HepG2 (cell line): ENCODE data around the gene EPC2. TPM values are rescaled to one million over a fixed set of nuclear protein-coding genes. Genes with fewer than 3 reads are reported as not detected.
A peak's percentile ranks its signal among the peaks of the same experiment; 100 is the strongest.

Source experiments
- ATAC-seq: fragments of 200-7000 bp; cut with Tn5 transposase; 3 replicates; pipeline ENCODE4 v1.9.1; 2020; ENCODE audit warnings: mild to moderate bottlenecking, moderate library complexity
- BruUV-seq: library from RNA; stranded (reverse); fragments of 400-500 nt; replicated peaks from 2 replicates; lab custom pipeline; 2021; lab: Mats Ljungman, UMichigan
- CTCF ChIA-PET: fragments of 300-600 bp; formaldehyde crosslinking; extraction: SDS; loops from one replicate; lab custom pipeline; 2021; ENCODE audit warnings: low total read pairs, inconsistent platforms, low intra/inter-chr PET ratio; lab: Yijun Ruan, JAX
- POLR2A ChIA-PET: fragments of 350-600 bp; sonication (Branson Sonifier 250); formaldehyde crosslinking; loops from one replicate; lab custom pipeline; 2020; ENCODE audit warnings: antibody characterized with exemption, inconsistent platforms; lab: Yijun Ruan, JAX
- DNase-seq: peaks from one replicate; pipeline ENCODE4 v3.0.0-alpha.2; 2015; ENCODE audit warnings: low spot score
- FAIRE-seq: peaks from 3 replicates; lab custom pipeline; 2011; peaks lifted over from hg19 to GRCh38; lab: Jason Lieb, UNC
- H2AFZ ChIP-seq: one replicate; pipeline ENCODE4 v1.6.1; 2011; ENCODE audit warnings: low read length, inconsistent platforms
- H3K27ac ChIP-seq: fragments of 300-600 bp; 3 replicates; pipeline ENCODE4 v1.8.0; 2011; ENCODE audit warnings: mixed run types, mild to moderate bottlenecking, mixed read lengths, low read length, inconsistent platforms; ENCODE audit not compliant: insufficient read depth; ENCODE audit errors: extremely low read length
- H3K27me3 ChIP-seq, 2 experiments: fragments of 200-600 bp in 1 of 2; 2 replicates in 1 of 2; 3 replicates in 1 of 2; pipeline versions ENCODE4 v1.6.0 to v1.8.0; 2011; ENCODE audit warnings: low read length in 2 of 2, mild to moderate bottlenecking in 2 of 2, moderate library complexity in 2 of 2, inconsistent platforms in 1 of 2; ENCODE audit not compliant: insufficient read depth in 2 of 2, control insufficient read depth in 1 of 2
- H3K36me3 ChIP-seq, 2 experiments: fragments of 200-600 bp in 1 of 2; replicated peaks in 1 of 2; 2 replicates in 1 of 2; 3 replicates in 1 of 2; pipeline versions ENCODE4 v1.5.1 to v1.8.0; 2011; ENCODE audit warnings: low read length in 2 of 2, inconsistent platforms in 1 of 2; ENCODE audit not compliant: insufficient read depth in 2 of 2, control insufficient read depth in 1 of 2
- H3K4me1 ChIP-seq: 2 replicates; pipeline ENCODE4 v1.5.1; 2012; ENCODE audit warnings: low read length, inconsistent platforms; ENCODE audit not compliant: insufficient read depth
- H3K4me2 ChIP-seq: 2 replicates; pipeline ENCODE4 v1.6.0; 2011; ENCODE audit warnings: low read depth, low read length, inconsistent platforms
- H3K4me3 ChIP-seq, 3 experiments: fragments of 200-600 bp in 1 of 3; sonication (generic), shearing (Covaris generic) in 1 of 3; replicated peaks in 1 of 3; 2 replicates each; pipeline ENCODE4 v1.5.1; 2011 to 2016; ENCODE audit warnings: low read length in 3 of 3, inconsistent platforms in 2 of 3, low read depth in 2 of 3, mild to moderate bottlenecking in 2 of 3, control low read depth in 1 of 3, mixed read lengths in 1 of 3; ENCODE audit not compliant: insufficient read depth in 1 of 3
- H3K79me2 ChIP-seq: one replicate; pipeline ENCODE4 v1.6.1; 2011; ENCODE audit warnings: low read length, inconsistent platforms; ENCODE audit not compliant: insufficient read depth
- H3K9ac ChIP-seq: 2 replicates; pipeline ENCODE4 v1.6.0; 2011; ENCODE audit warnings: mild to moderate bottlenecking, low read depth, low read length, inconsistent platforms; ENCODE audit not compliant: insufficient read depth
- H3K9me3 ChIP-seq: 2 replicates; pipeline ENCODE4 v1.5.1; 2012; ENCODE audit warnings: mild to moderate bottlenecking, low read length
- H4K20me1 ChIP-seq: 2 replicates; pipeline ENCODE4 v1.6.0; 2011; ENCODE audit warnings: inconsistent platforms, mild to moderate bottlenecking, low read length, moderate library complexity; ENCODE audit not compliant: insufficient read depth
- FOSL1 ChIP-seq: sonication (generic); formaldehyde crosslinking; IDR thresholded peaks from 2 replicates; pipeline ENCODE4 v1.9.0; 2021; ENCODE audit warnings: missing genetic modification reagents, borderline replicate concordance
- GLI4 ChIP-seq: sonication (generic); formaldehyde crosslinking; IDR thresholded peaks from 2 replicates; pipeline ENCODE4 v1.5.1; 2020; ENCODE audit warnings: missing genetic modification reagents, mild to moderate bottlenecking, moderate library complexity, borderline replicate concordance
- KDM6A ChIP-seq: IDR thresholded peaks from 2 replicates; pipeline ENCODE4 v1.6.1; 2016; ENCODE audit warnings: low read depth
- MED13 ChIP-seq: sonication (generic); formaldehyde crosslinking; IDR thresholded peaks from 2 replicates; pipeline ENCODE4 v1.5.0; 2020; ENCODE audit warnings: missing genetic modification reagents
- PAX8 ChIP-seq: sonication (generic); formaldehyde crosslinking; IDR thresholded peaks from 2 replicates; pipeline ENCODE4 v1.8.0; 2022; ENCODE audit warnings: mild to moderate bottlenecking, missing genetic modification reagents, borderline replicate concordance
- PBX2 ChIP-seq: IDR thresholded peaks from 2 replicates; pipeline ENCODE4 v1.6.1; 2016; ENCODE audit warnings: control low read depth
- PCBP2 ChIP-seq: fragments of 200-400 bp; formaldehyde crosslinking; optimal IDR thresholded peaks from 2 replicates; pipeline ENCODE3; 2018; ENCODE audit warnings: low read length, low read depth; ENCODE audit not compliant: poor library complexity, severe bottlenecking
- SCMH1 ChIP-seq: sonication (generic); formaldehyde crosslinking; IDR thresholded peaks from 2 replicates; pipeline ENCODE4 v1.9.0; 2021; ENCODE audit warnings: missing genetic modification reagents, mild to moderate bottlenecking, borderline replicate concordance
- SMAD3 ChIP-seq: sonication (generic); formaldehyde crosslinking; IDR thresholded peaks from 2 replicates; pipeline ENCODE4 v1.4.0; 2020; ENCODE audit warnings: missing genetic modification reagents
- SOX5 ChIP-seq: IDR thresholded peaks from 2 replicates; pipeline ENCODE4 v1.6.1; 2016; ENCODE audit warnings: borderline replicate concordance
- ZBTB43 ChIP-seq: sonication (generic); formaldehyde crosslinking; conservative IDR thresholded peaks from 2 replicates; pipeline ENCODE4 v1.4.0; 2020; ENCODE audit warnings: missing genetic modification reagents
- ZFP36L2 ChIP-seq: sonication (generic); formaldehyde crosslinking; IDR thresholded peaks from 2 replicates; pipeline ENCODE4 v1.4.0; 2020; ENCODE audit warnings: missing genetic modification reagents
- ZNF230 ChIP-seq: sonication (generic); formaldehyde crosslinking; IDR thresholded peaks from 2 replicates; pipeline ENCODE4 v1.4.0; 2020; ENCODE audit warnings: mild to moderate bottlenecking, missing genetic modification reagents
- ZNF256 ChIP-seq: sonication (generic); formaldehyde crosslinking; conservative IDR thresholded peaks from 2 replicates; pipeline ENCODE4 v1.4.0; 2020; ENCODE audit warnings: missing genetic modification reagents
- ZNF317 ChIP-seq: sonication (generic); formaldehyde crosslinking; IDR thresholded peaks from 2 replicates; pipeline ENCODE4 v1.5.0; 2020; ENCODE audit warnings: mild to moderate bottlenecking, missing genetic modification reagents
- ZNF430 ChIP-seq: sonication (generic); formaldehyde crosslinking; IDR thresholded peaks from 2 replicates; pipeline ENCODE4 v1.9.0; 2021; ENCODE audit warnings: mild to moderate bottlenecking, missing genetic modification reagents
- WGBS: methylation state at CpG from one replicate; pipeline ENCODE4 v1.1.6; 2017; ENCODE audit warnings: low lambda C conversion rate; 5-methylcytosine and 5-hydroxymethylcytosine counted together
- in situ Hi-C: cut with HindIII; loops from 2 replicates; pipeline ENCODE4 v1.10.0; 2017; ENCODE audit warnings: low pct_unique_long_range_greater_than_20kb; ENCODE audit not compliant: extremely low pct_ligation_motif_present
- intact Hi-C: fragments of 100-400 bp; cut with micrococcal nuclease; formaldehyde crosslinking; loops from one replicate; pipeline ENCODE4 v1.10.0; 2022; ENCODE audit not compliant: unreplicated experiment
- polyA plus RNA-seq, 8 experiments: library from polyadenylated mRNA; depleted of rRNA in 3 of 8; stranded (reverse) in 7 of 8; unstranded in 1 of 8; fragments of >200 nt; fragmentation: Illumina TruSeq in 4 of 8; extraction: Trizol in 4 of 8; gene quantifications; 2 replicates each; pipeline versions ENCODE4 v1.2.1 to v1.2.3, GENCODE V29; 2011 to 2016; ENCODE audit warnings: low read depth in 4 of 8, missing spikeins in 1 of 8, mixed read lengths in 1 of 8; ENCODE audit not compliant: insufficient read depth in 1 of 8
- total RNA-seq, 5 experiments: library from RNA; depleted of rRNA; stranded (reverse); fragments of >200 nt; fragmentation: Illumina TruSeq; extraction: Trizol; gene quantifications; 2 replicates each; pipeline ENCODE4 v1.2.3, GENCODE V29; 2016; ENCODE audit warnings: low read depth in 1 of 5
- TF ChIP-seq, protein P1 (sequence below): sonication (generic); formaldehyde crosslinking; IDR thresholded peaks from 2 replicates; pipeline ENCODE4 v1.8.0; 2022; ENCODE audit warnings: missing genetic modification reagents, low read depth, mild to moderate bottlenecking, borderline replicate concordance
- TF ChIP-seq, protein P2 (sequence below): IDR thresholded peaks from 2 replicates; pipeline ENCODE4 v1.6.1; 2012; ENCODE audit warnings: low read depth, low read length, improper control_type of control experiment
- TF ChIP-seq, protein P3 (sequence below): sonication (generic); formaldehyde crosslinking; IDR thresholded peaks from 2 replicates; pipeline ENCODE4 v1.8.0; 2022; ENCODE audit warnings: mild to moderate bottlenecking, missing genetic modification reagents, moderate library complexity

Gene EPC2
- total and polyA plus RNA-seq, 2 of the 13 experiments (the other 11 are each of a cell fraction or from before 2014, with no cell fraction given), result 20.5 to 22.0 TPM

DNA sequence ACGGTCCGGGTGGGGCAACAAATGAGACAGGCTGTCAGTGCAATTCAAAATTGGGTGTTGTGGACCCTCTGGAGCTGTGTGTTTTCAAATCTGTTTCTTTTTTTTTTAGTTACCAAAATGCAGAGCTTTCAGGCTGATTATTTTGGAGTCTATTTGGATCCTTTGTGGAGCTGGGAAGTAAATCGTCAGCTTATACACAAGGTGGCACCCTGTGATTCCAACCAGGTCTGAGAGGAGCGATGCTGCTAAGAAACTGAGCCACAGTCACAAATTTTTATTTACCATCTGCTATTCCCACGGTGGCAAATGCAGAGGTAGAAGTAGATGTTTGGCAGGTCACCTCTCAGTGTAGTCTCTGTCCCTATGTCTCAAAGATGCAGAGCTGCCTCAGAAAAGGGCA is 3.8 kb upstream of the EPC2 start (continued):
- TF ChIP-seq GLI4, result no peak
- TF ChIP-seq FOSL1 (CRISPR knock-in tag), result no peak
- TF ChIP-seq PCBP2, result no peak

- Histone ChIP-seq H3K36me3 (no peaks in the 10 kb centered on the region), H3K9ac (no peak overlapping the region), H3K27ac (no peak overlapping the region), H3K4me3 (no peak overlapping the region), H3K4me2 (no peak overlapping the region; the same call in 1 of the 2 replicates), H4K20me1 (peaks cover 16% of the 10 kb centered on the region), H3K4me1 (peaks cover 35% of the 10 kb centered on the region), H3K79me2 (peaks cover 19% of the 10 kb centered on the region), H2AFZ (no peak overlapping the region), H3K27me3 (peaks cover 0 to 12% of the 10 kb centered on the region in 2 experiments; a peak in 3 of 5 replicates), H3K9me3 (no peaks in the 10 kb centered on the region)
- ATAC-seq (no peak), FAIRE-seq (no peak), DNase-seq (peak; percentile 54)
- intact Hi-C loops, result loop anchor here (10.0 kb wide), 2 partner anchors 797 to 943 kb away; partner anchors contain the start of genes ACVR2A and MMADHC
- POLR2A ChIA-PET, result interaction anchor here (1.6 kb wide), 1 partner anchor 622 kb away, joined by 7 read pairs; the partner anchor contains the start of genes MBD5 and ORC4
- 81% methylated on average over 2 of the region's 2 CpGs for WGBS
- no TSS peak for BruUV-seq
- in situ Hi-C loops, result loop anchor here (25.0 kb wide), 1 partner anchor 345 kb away; no protein-coding TSS in a partner anchor
- CTCF ChIA-PET, result no interaction called here
- 0 out of 2 replicates have a peak, but pooled peaks have one; percentile 13 for TF ChIP-seq PBX2 (CRISPR knock-in tag)
- no peak for TF ChIP-seq ZNF256 (CRISPR knock-in tag)
- no peak for TF ChIP-seq ZNF317 (CRISPR knock-in tag)
- no peak for TF ChIP-seq ZNF430 (CRISPR knock-in tag)
- no peak for TF ChIP-seq ZFP36L2 (CRISPR knock-in tag)
- no peak for TF ChIP-seq KDM6A (CRISPR knock-in tag)
- TF ChIP-seq SOX5 (CRISPR knock-in tag), result no peak
- TF ChIP-seq, protein P1, sequence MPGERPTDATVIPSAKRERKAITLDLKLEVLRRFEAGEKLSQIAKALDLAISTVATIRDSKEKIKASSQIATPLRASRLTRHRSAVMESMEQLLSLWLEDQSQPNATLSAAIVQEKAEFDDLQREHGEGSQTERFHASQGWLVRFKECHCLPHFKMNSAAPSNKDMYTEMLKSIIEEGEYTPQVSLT, result no peak
- TF ChIP-seq, protein P2, sequence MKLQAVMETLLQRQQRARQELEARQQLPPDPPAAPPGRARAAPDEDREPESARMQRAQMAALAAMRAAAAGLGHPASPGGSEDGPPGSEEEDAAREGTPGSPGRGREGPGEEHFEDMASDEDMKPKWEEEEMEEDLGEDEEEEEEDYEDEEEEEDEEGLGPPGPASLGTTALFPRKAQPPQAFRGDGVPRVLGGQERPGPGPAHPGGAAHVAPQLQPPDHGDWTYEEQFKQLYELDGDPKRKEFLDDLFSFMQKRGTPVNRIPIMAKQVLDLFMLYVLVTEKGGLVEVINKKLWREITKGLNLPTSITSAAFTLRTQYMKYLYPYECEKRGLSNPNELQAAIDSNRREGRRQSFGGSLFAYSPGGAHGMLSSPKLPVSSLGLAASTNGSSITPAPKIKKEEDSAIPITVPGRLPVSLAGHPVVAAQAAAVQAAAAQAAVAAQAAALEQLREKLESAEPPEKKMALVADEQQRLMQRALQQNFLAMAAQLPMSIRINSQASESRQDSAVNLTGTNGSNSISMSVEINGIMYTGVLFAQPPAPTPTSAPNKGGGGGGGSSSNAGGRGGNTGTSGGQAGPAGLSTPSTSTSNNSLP, result peak; percentile 80
- no peak for TF ChIP-seq SCMH1 (CRISPR knock-in tag)
- TF ChIP-seq ZNF230, result no peak
- no peak for TF ChIP-seq PAX8 (CRISPR knock-in tag)
- TF ChIP-seq, protein P3, sequence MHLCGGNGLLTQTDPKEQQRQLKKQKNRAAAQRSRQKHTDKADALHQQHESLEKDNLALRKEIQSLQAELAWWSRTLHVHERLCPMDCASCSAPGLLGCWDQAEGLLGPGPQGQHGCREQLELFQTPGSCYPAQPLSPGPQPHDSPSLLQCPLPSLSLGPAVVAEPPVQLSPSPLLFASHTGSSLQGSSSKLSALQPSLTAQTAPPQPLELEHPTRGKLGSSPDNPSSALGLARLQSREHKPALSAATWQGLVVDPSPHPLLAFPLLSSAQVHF (CRISPR knock-in tag), result no peak
- no peak for TF ChIP-seq MED13
- TF ChIP-seq SMAD3 (CRISPR knock-in tag), result no peak
- no peak for TF ChIP-seq ZBTB43 (CRISPR knock-in tag)
These were observed 2.3 kb upstream of the EPC2 start for GRCh38 chr2:148642112-148642744.
